ENCODE results near the gene SHKBP1.
"Not testable (repeated sequence)": the region's sequence is repeated elsewhere in the genome, so short reads cannot be mapped to it uniquely, and the experiment has no call there.

The SHKBP1 gene

DNA sequence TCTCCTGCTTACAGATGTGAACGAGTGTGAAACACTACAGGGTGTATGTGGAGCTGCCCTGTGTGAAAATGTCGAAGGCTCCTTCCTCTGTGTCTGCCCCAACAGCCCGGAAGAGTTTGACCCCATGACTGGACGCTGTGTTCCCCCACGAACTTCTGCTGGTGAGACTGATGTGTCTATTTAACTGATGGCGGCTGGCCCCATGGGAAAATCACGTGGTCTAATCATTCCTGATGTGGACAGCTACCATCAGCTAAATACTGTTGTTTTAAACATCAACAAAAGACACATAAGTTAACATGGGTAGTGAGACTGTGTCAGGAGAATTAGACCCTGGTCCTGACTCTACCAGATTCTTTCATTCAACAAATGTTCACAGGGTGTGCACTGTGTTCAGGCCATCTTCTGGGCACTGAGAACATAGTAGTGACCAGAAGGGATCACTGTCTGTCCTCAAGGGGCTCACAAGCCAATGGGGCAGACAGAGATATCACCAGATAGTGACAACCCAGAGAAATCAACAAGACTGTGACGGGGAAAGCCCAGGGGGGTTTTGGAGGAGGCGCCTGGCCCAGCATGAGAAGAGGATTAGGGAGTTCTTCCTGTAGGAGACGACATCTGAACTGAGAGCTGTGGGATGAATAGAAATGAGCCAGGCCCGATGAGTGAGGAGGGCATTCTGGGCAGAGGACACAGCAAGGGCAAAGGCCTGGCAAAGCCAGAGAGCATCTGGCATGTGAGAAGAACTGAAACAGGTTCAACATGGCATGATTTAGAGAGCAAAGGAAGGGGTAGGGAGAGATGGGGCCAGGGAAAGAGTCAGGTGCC is 42.9 kb downstream of the SHKBP1 start:
- DNase-seq = no peak

DNA sequence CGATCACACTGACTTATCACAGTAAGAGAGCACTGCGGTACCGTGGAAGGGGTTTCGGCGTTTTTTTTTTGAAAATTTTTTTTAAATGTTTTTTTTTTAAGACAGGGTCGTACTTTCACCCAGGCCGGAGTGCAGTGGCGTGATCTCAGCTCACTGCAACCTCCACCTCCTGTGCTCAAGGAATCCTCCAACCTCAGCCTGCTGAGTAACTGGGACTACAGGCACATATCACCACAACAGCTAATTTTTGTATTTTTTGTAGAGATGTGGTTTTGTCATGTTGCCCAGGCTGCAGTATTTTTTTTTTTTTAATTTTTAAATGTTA is 43.5 kb downstream of the SHKBP1 start:
- no peak for DNase-seq

DNA sequence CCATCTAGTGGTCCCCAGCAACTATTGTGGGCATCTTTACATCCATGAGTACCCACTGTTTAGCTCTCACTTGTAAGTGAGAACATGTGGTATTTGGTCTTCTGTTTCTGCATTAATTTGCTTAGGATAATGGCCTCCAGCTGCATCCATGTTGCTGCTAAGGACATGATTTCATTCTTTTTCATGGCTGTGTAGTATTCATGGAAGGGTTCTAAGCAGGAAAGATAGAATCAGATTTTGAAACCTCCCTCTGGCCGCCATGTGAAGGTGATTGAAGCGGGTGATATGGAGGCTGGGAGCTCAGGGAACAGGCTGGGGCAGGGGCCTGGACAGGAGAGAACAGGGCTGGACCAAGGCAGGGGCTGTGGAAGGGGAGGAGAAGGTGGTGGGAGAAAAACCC is 44.6 kb downstream of the SHKBP1 start:
- no peak for DNase-seq

DNA sequence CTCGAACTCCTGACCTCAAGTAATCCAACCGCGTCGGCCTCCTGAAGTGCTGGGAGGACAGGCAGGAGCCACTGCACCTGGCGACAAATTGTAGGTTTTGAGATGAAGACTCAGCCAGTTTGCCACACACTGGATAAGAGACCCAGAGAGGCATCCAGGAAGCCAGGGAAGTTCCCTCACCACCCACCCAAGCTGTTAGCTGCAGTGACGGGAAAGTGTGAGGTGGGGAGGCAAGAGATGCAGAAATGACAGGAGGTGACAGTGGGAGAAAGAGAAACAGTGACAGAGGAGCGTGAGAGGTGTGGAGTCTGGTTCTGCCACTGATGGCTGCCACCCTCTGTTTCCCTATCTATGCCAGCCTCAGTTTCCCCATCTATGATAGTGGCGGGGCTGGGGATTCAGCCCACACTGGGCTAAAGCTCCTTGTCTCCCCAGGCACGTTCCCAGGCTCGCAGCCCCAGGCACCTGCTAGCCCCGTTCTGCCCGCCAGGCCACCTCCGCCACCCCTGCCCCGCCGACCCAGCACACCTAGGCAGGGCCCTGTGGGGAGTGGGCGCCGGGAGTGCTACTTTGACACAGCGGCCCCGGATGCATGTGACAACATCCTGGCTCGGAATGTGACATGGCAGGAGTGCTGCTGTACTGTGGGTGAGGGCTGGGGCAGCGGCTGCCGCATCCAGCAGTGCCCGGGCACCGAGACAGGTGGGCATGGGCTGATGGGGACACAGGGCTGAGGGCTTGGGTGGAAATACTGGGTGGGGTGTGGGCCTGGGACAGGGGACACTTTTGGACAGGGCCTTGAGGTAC is 45.5 kb downstream of the SHKBP1 start:
- no peak for DNase-seq

DNA sequence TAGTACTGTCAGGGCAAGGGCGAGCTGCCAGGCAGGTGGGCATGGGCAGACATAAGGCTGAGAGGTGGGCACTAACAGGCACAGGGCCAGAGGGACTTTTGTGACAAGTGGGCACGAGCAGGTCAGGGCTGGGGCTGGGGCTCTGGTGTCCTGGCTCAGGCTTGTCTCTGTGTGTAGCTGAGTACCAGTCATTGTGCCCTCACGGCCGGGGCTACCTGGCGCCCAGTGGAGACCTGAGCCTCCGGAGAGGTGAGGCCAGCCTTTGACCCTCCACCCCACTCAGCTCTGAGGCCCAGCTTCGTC is 46.1 kb downstream of the SHKBP1 start:
- no peak for DNase-seq

DNA sequence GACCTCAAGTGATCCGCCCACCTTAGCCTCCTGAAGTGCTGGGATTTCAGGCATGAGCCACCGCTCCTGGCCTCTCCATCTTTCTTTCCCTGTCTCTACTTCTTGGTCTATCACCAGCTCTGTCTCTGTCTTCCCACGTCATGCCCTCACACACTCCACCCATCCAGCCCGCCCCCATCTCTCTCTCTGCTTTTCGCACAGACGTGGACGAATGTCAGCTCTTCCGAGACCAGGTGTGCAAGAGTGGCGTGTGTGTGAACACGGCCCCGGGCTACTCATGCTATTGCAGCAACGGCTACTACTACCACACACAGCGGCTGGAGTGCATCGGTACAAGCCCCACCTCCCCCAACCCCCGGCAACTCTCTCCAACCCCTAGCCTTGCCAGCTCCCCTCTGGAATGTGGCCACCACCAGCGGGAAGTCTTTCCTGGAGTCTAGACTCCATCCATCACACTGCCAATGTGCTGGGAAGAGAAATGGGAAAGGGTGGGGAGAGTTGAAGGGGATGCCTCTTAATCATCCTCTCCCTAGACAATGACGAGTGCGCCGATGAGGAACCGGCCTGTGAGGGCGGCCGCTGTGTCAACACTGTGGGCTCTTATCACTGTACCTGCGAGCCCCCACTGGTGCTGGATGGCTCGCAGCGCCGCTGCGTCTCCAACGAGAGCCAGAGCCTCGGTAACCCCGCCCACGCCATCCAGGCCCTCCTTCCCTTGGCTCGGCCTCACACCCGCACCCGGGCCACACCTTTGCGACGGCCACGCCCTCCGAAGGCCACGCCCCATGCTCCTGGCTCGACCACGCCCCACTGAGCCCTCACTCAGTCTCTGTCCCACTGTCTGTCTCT is 47.0 kb downstream of the SHKBP1 start:
- DNase-seq = no peak

DNA sequence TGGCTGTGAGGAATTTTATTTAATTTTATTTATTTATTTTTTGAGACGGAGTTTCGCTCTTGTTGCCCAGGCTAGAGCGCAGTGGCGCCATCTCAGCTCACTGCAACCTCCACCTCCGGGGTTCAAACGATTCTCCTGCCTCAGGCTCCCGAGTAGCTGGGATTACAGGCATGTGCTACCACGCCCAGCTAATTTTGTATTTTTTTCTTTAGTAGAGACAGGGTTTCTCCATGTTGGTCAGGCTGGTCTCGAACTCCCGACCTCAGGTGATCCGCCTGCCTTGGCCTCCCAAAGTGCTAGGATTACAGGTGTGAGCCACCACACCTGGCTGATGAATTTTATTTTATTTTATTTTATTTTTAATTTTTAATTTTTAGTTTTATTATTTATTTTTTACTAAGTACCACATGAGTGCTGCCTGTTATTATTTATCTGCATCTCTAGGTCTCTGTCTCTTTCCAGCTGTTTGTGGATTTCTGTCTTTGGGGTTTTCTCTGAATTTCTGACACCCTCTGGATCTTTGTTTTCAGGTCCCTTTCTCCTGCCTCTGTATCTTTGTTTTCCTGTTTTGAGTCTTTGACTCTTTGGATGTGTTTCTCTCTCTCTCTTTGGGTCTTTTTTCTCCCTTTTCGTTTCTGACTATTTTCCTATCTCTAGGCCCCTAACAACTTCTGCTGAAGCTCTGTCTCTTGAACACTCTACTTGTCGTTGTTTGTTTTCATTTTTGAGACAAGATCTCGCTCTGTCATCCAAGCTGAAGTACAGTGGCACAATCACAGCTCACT is 47.9 kb downstream of the SHKBP1 start:
- DNase-seq = not testable (repeated sequence)

DNA sequence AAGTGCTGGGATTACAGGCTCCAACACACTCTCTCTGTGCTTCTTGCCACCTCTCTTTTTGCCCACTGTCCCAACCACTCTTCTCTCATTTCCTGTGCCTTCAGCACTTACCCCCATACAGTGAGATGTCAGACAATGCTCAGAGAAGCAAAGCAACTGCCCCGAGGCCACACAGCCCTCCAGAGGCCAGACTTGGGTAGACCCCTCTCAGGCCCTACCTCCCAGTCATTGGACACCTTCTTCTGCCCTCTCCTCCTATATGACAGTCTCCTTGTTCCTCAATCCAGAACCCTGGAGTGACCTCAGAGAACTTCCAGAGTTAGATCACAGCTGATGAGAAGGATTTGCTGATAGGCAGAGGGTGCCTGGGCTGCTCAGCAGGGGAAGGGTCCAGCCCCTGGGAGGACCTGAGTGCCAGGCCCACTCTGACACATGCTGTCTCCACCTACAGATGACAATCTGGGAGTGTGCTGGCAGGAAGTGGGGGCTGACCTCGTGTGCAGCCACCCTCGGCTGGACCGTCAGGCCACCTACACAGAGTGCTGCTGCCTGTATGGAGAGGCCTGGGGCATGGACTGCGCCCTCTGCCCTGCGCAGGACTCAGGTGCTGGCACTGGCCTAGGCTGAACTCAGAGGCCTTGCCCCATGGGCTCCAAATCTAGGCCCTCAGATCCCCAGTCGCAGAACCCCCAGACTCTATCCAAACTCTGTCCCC is 48.9 kb downstream of the SHKBP1 start:
- DNase-seq = no peak

DNA sequence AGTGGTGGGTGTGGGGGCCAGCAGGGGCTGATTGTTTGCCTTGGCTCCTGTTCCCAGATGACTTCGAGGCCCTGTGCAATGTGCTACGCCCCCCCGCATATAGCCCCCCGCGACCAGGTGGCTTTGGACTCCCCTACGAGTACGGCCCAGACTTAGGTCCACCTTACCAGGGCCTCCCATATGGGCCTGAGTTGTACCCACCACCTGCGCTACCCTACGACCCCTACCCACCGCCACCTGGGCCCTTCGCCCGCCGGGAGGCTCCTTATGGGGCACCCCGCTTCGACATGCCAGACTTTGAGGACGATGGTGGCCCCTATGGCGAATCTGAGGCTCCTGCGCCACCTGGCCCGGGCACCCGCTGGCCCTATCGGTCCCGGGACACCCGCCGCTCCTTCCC is 50.2 kb downstream of the SHKBP1 start:
- no peak for DNase-seq

DNA sequence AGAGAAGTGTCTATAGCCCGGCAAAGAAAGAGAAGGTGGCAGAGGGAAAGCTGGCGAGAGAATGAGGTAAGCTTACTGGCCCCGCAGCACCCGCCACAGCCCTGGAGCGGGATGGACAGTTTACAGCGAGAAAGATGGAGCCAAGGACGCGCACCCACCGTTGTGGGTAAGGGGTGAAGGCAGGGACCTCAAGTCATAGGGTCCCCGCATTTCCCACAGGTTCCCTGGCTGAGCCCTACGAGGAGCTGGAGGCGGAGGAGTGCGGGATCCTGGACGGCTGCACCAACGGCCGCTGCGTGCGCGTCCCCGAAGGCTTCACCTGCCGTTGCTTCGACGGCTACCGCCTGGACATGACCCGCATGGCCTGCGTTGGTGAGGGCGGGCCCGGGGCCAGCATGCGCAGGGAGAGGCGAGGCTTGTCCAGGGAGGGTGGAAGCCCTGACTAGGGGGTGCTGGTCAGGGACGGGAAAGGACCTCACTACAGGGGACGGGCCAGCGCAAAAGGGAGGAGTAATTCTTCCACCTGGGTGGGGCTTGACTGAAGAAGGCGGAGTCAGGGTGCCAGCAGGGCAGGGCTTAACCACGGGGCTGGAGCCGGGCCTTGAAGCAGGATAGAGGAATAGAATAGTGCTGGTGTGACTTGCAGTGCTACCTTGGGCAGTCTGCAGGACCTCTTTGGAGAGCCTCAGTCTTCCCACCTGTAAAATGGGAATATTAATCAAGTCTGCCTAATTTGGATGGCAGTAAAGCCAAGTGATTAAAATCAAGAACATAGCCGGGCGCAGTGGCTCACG is 51.0 kb downstream of the SHKBP1 start:
- no peak for DNase-seq

DNA sequence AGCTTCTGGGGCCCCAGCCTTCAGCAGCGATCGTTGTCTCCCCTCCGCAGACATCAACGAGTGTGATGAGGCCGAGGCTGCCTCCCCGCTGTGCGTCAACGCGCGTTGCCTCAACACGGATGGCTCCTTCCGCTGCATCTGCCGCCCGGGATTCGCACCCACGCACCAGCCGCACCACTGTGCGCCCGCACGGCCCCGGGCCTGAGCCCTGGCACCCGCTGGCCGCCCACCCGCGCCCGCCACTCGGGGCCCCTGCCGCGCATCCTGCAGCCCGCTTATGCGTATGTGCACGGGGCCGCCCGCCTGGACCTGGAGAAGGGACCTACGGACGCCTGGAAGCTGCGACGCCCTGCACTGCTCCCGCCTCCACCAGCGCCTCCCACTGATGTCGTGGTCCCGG is 52.7 kb downstream of the SHKBP1 start:
- DNase-seq = no peak

DNA sequence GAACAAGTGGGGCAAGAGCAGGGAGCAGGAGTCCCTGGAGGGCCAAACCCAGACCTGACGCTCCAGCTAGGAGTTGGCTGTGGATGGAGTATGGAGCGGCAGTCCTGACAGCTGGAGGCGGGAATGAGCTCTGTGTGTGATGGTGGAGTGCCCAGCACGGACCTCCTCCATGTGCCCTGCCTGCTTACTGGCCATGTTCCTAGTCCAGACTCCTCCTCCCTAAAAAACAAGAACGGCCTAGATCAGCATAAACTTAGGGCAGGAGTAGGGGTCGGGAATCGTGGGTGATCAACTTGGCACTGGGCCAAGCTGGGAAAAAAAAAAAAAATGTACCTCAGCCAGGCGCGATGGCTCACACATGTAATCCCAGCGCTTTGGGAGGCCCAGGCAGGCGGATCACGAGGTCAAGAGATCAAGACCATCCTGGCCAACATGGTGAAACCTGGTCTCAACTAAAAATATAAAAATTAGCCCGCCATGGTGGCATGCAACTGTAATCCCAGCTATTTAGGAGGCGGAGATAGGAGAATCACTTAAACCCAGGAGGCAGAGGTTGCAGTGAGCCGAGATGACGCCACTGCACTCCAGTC is 54.0 kb downstream of the SHKBP1 start:
- DNase-seq = no peak

DNA sequence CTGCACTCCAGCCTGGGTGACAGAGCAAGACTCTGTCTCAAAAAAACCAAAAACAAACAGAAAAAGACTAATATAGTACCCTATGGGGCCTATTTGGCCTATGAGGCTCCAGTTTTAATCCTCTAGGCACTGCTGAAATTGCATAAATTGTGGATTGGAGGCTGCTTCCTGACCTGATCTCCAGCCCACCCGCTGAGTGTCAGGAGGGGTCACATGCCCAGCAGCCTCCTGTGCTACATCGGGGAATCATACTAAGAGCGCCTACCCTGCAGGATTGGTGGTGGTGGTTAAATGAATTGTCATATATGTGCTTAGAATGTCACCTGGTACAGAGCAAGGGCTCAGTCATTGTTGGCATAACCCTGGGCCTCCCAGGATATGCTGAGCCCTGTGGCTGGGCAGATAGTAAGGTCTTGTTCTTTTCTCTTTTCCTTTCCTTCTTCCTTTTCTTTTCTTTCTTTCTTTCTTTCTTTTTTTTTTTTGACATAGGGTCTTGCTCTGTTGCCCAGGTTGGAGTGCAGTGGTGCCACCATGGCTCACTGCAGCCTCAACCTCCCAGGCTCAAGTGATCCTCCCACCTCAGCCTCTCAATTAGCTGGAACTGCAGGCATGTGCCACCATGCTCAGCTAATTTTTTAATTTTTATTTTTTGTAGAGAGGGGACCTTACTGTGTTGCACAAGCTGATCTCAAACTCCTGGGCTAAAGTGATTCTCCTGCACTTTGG is 55.8 kb downstream of the SHKBP1 start:
- no peak for DNase-seq

DNA sequence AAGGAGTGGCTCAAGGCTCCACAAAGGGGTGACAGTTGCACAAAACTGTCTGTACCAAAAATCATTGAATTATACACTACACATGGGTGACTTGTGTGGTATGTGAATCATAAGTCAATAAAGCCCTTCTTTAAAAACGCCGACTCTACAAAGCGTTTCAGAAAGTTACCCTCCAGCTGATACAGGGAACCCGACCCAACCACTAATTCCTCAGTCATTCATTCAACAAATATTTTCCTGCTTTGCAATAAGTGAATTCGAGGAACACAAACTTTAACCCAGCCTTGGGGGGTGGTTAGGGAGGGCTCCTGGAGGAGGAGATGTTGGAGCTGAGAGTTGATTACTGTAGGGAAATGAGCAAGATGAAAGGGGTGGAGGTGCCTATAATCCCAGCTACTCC is 56.5 kb downstream of the SHKBP1 start:
- no peak for DNase-seq

DNA sequence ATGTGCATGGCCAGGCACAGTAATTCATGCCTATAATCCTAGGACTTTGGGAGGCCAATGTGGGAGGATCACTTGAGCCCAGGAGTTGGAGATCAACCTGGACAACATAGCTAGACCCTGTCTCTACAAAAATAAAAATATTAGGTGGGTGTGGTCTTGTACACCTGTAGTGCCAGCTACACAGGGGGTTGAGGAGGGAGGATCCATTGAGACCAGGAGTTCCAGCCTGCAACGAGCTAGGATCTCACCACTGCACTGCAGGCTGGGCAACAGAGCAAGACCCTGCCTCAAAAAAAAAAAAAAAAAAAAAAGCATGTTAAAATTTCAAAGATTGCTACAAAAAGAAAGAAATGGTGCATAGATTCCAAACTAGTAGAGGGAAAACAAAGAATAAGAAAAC is 61.7 kb downstream of the SHKBP1 start:
- no peak for DNase-seq

DNA sequence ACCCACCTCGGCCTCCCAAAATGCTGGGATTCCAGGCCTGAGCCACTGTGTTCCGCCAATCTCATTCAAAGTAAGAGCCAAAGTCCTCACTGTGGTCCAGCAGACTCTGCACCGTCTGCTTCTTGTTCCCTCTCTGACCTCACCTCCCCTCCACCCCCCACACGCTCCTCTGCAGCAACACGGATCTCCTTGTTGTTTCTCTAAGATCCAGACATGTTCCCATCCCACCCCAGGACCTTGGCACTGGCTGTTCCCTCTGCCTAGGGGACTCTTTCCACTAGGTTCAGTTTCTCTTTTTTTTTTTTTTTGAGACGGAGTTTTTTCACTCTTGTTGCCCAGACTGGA is 62.9 kb downstream of the SHKBP1 start:
- no peak for DNase-seq

DNA sequence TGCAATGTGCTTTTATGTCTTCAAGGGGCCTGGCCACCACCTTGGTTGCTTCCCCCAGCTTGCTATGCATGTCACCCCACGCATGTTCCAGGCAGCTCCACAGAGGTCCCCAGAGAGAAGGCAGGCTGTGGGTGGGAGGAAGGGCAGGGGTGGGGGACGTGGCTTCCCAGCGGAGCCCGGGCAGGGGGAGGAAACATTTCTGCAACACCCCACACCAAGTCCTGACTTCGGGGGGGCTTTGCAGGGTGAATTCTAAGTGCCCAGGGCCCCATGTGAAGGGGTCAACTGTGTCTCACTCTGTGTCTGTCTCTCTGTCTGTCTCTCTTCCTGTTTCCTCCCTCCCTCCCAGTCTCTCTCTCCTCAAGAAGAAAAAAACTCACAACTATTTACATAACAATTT is 64.1 kb downstream of the SHKBP1 start:
- no peak for DNase-seq

Measured in CD4-positive, alpha-beta T cell treated with Interleukin-12 subunit alpha and Interleukin-12 subunit beta, for 1 hour (primary cell).